ENCODE measurements around the gene RPS6KA5.
"Not testable (repeated sequence)": the region's sequence is repeated elsewhere in the genome, so short reads cannot be mapped to it uniquely, and the experiment has no call there.

The RPS6KA5 gene

GRCh38 chr14:90980636-90981035 is 79.8 kb downstream of the RPS6KA5 start:
- DNase-seq, result not testable (repeated sequence)

GRCh38 chr14:90979515-90979914 is 80.9 kb downstream of the RPS6KA5 start:
- DNase-seq, result no peak

- DNase-seq, result no peak
These were observed 84.3 kb downstream of the RPS6KA5 start for GRCh38 chr14:90976101-90976500.

DNA sequence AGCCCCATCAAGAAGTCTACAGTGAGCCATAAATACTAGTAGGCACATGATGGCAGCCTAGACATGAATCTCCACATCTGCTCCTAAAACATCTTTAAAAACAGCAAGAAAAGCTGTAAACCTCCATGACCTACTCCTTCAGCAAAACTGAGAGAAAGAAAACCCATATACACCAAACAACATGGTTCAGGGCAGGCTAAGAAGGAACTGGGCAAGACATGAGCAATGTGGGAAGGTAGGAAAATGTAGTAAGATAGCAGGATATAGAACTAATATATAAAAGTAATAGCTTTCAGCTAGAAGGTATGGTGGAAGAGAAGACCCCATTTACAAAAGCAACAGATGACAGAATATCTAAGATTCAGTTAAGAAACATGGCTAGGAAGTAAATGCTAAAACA is 88.8 kb downstream of the RPS6KA5 start:
- DNase-seq, result no peak

DNA sequence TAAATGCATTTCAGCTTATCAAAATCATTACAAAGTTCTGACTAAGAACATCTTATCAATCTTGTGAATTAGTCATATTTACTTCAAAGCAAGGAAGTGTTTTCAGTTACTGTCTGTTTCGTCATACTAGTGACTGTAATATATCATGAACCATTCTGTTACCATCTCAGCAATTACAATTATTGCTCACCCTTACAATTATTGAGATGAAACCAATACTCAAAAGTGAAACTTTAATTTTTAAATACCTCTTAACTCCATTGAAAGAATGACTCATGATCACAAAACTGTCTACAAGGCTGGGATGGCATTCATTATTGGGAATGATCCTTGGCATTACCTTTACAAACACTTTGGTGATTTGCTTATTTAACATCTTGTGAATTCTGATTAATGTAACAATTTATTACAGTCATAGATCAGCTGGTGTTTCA is 90.3 kb downstream of the RPS6KA5 start:
- DNase-seq, result no peak

DNA sequence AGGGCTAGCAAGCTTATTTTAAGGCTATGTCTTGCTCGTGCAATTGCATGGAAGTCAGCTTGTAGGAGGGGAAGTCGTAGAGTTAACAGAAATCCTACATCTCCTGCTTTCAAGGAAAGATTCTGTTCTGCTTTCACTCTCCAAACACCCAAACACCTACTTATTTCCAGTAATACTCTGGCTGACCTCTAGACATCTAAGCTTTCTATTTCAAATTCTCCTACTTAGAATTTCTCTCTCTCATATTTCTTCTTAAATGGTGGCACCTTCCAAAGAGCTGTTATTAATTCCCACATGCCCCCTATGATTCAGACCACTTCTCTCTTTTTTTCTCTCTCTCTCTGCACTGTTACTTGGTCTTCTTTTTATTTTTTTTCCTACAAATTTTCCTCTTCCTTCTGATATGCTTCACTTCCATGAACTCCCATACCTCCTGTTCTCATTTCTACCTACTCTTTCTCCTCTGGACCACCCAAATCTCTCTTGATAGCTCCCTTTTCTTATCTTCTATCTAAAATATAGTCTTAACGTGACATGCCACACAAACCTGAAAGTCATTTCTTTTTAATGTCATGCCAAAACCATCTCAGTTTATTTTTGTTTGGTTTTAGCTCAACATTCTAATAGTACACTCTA is 90.8 kb downstream of the RPS6KA5 start:
- no peak for DNase-seq

DNA sequence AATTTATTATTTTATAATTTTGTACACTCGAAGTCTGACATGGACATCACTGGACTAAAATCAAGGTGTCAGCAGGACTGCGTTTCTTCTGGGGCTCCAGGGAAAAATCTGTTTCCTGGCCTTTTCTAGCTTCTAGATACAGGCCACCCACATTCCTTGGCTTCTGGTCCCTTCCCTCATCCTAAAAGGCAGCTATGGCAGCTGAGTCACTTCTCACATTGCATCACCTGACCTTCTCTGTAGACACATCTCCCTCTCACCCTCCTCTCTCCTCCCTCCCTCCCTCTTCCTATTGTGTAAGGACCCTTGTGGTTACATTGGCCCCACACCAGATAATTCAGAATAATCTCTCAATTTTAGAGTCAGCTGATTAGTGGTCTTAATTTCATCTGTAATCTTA is 92.4 kb downstream of the RPS6KA5 start:
- no peak for DNase-seq

DNA sequence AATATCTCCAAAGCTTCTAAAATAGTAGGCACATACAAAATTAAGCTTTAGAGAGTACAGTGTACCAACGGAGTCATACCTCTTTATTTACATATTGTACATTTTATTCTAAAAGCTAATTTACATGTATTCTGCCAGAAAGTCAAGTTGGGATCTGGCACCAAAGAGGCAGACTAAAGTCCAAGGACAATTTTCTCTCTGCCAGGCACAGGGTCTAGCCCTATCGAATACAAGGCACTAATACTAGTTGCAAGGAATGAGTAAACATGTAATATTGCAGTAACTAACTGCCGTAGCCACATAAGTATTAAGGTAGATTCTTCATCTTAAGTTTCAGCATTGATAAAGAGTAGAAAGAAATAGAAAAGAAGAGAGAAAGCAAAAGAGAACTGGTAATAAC is 93.9 kb downstream of the RPS6KA5 start:
- DNase-seq, result no peak

- DNase-seq, result no peak
These were observed 94.7 kb downstream of the RPS6KA5 start for GRCh38 chr14:90965765-90966164.

- DNase-seq, result no peak
These were observed 97.1 kb downstream of the RPS6KA5 start for GRCh38 chr14:90963343-90963742.

DNA sequence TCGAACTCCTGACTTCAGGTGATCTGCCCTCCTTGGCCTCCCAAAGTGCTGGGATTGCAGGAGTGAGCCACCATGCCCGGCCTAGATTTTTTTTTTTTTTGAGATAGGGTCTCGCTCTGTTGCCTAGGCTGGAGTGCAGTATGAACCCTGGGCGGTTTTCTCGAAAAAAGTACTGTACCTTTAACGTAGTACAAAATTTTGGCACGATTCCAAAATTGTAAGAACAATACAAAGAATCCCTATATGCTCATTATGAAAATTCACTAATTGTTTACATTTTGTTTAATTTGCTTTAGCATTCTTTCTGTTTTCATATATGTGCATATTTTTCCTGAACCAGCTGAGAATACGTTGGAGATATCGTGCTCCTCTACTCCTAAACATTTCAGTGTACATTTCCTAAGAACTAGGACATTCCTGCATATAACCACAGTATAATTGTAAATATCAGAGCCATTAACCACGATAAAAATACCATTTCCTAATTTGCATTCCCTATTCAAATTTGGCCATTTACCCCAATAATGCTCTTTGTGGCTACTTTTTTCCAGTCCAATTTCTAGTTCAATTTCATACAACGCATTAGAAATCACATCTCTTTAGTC is 97.8 kb downstream of the RPS6KA5 start:
- DNase-seq, result no peak

GRCh38 chr14:90960818-90961217 is 99.6 kb downstream of the RPS6KA5 start:
- no peak for DNase-seq

DNA sequence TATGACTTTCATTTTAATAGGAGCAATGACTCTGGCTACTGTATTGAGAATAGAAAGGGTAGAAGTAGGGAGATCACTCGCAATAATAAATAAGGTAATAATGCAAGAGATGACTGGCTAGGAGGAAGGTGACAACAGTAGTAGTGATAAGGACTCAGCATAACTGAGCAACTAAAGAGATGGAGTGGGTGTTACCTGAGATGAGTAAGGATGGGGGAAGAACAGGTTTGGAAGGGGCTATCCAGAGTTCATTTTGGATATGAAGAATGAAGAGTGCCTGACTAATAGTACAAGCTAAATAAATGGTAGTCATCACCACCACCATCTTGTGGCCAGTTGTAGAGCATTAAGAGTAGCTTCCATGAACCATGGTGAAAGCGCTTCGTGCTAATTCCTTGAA is 101.1 kb downstream of the RPS6KA5 start:
- DNase-seq, result no peak

DNA sequence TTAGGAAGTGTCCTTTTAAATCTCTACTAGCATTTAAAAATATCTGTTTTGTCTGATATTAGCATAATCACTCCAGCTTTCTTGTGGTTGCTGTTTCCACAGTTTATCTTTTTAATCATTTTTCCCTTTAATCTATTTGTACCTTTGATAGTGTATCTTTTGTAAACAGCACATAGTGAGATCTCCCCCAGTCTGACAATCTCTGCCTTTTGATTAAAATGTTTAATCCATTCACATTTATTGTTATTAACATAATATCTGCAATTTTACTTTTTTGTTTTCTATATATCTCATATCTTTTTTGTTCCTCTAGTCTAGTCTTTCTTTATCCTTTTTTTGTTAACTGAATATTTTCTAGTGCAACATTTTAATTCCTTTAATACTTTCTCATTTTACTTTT is 104.2 kb downstream of the RPS6KA5 start:
- DNase-seq, result no peak

- DNase-seq, result not testable (repeated sequence)
These were observed 106.8 kb downstream of the RPS6KA5 start for GRCh38 chr14:90953643-90954042.

- DNase-seq, result no peak
These were observed 117.1 kb downstream of the RPS6KA5 start for GRCh38 chr14:90943367-90943766.

DNA sequence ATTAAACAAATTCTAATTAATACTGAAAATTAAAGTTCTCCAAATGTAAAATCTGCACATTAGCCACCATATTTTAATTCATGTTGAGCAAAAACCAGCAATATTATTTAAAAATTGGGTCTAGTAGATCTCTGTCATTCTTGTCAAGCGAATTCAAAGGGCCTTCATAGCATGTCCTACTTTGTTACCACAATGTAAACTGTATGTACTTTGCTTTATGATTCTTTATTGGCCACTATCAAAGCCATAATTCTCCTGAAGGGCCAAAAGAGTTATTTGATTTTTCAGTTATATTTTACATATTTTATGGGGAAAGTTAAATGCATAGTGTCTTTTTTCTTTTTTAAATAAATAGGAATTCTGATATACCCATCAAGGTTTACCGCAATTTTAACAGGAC is 117.9 kb downstream of the RPS6KA5 start:
- no peak for DNase-seq

GRCh38 chr14:90941706-90942105 is 118.7 kb downstream of the RPS6KA5 start:
- DNase-seq, result no peak

- no peak for DNase-seq
These were observed 120.0 kb downstream of the RPS6KA5 start for GRCh38 chr14:90940318-90940962.

- not testable (repeated sequence) for DNase-seq
These were observed 121.1 kb downstream of the RPS6KA5 start for GRCh38 chr14:90939252-90939795.

- no peak for DNase-seq
These were observed 121.8 kb downstream of the RPS6KA5 start for GRCh38 chr14:90938615-90939014.

DNA sequence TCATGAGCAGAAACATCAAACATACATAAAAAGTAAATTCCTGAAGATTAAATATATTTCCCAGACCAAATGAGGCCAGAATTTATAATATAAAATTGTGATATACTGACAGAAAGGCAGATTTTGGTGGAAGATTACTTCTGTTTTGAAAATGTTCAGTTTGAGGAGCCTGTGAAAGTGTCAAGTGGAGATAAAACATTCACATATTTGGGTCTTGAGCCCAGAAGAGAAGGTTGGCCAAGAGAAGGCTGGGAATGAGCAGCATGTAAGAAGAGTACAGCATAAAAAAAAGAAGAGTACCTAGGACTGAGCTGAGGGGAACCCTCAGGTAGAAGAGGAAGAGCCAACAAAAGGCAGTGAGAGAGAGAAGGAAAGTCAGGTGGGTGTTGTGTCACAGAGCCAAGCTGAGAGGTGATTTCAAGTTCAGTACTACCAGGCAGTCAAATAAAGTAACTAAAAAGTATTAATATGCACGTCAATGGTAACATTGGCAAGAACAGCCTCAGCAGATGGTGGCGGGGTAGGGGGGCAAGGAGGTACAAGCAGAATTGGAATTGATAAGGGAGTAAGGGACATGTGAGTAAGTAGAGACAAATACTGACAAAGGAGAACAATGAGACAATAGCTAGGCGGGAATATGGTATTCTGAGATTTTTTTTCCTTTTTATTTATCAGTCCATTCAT is 123.5 kb downstream of the RPS6KA5 start:
- DNase-seq, result no peak

GRCh38 chr14:90924621-90925340 is 135.7 kb downstream of the RPS6KA5 start:
- DNase-seq, result no peak
